GM10266 (cell line): ENCODE data around the gene KLHL22.

Experiments used
- DNase-seq: peaks from one replicate; pipeline ENCODE4 v3.0.0; 2012; ENCODE audit errors: extremely low spot score
- TF ChIP-seq, protein P1 (sequence below): IDR thresholded peaks from 2 replicates; pipeline ENCODE4 v1.5.1; 2012; ENCODE audit warnings: mild to moderate bottlenecking, low read depth; ENCODE audit not compliant: control insufficient read depth, insufficient read depth; ENCODE audit errors: missing control alignments

KLHL22 gene

DNA sequence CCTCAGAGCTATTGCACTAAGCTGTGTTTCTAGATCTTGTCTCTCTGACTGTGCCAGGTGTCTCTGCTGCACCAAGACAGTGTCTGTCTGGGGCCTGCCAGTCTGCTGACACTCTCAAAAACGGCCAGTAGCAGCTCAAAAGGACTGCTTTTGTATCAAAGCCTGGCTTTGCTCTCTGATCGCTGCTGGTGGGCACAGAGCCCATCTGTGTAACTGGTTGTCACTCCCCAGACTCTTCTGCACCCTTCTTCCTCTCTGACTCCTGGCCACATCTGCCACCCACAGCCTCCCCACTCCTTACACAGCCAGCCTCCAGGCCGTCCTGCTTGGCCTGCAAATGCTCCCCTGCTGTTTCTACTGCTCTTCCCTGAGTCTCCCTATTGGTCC is 38.3 kb upstream of the KLHL22 start:
- no peak for DNase-seq
- TF ChIP-seq, protein P1, sequence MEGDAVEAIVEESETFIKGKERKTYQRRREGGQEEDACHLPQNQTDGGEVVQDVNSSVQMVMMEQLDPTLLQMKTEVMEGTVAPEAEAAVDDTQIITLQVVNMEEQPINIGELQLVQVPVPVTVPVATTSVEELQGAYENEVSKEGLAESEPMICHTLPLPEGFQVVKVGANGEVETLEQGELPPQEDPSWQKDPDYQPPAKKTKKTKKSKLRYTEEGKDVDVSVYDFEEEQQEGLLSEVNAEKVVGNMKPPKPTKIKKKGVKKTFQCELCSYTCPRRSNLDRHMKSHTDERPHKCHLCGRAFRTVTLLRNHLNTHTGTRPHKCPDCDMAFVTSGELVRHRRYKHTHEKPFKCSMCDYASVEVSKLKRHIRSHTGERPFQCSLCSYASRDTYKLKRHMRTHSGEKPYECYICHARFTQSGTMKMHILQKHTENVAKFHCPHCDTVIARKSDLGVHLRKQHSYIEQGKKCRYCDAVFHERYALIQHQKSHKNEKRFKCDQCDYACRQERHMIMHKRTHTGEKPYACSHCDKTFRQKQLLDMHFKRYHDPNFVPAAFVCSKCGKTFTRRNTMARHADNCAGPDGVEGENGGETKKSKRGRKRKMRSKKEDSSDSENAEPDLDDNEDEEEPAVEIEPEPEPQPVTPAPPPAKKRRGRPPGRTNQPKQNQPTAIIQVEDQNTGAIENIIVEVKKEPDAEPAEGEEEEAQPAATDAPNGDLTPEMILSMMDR: no peak

DNA sequence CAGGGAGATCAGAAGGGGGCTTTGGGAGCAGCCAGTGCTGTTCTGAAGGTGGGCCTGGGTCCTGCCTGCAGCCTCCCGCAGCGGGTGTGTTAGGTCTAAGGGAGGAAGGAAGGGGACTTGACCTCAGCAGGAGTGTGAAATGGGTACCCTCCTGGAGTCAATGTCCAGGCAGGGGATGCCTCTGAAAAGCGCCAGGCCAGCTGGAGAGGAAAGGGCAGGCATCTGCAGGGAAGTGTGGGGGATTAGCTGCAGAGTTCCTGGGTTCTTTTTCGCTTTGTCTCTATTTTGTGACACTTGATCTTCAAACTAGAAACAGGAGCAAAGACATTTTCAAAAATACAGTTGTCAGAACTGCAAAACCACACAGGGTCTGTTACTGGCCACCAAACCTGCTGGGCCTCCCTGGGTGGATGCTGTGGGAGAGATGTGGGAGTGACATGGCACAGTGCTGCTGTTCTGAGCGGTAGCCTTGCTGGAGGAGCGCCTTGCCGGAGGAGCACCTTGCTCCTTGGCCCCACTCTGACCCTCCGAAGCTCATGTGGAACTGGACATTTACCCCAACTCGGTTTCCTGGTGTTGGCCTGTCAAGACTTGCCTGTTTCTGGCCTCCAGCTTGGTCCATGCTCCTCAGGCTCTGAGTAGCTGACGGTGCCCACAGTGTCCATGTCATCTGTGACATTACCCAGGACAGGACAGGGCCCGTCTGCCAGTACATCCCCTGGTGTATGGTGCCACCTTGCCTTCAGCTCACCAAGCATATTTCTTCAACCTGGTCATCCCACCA is 37.7 kb upstream of the KLHL22 start:
- TF ChIP-seq, protein P1: no peak
- DNase-seq: no peak

DNA sequence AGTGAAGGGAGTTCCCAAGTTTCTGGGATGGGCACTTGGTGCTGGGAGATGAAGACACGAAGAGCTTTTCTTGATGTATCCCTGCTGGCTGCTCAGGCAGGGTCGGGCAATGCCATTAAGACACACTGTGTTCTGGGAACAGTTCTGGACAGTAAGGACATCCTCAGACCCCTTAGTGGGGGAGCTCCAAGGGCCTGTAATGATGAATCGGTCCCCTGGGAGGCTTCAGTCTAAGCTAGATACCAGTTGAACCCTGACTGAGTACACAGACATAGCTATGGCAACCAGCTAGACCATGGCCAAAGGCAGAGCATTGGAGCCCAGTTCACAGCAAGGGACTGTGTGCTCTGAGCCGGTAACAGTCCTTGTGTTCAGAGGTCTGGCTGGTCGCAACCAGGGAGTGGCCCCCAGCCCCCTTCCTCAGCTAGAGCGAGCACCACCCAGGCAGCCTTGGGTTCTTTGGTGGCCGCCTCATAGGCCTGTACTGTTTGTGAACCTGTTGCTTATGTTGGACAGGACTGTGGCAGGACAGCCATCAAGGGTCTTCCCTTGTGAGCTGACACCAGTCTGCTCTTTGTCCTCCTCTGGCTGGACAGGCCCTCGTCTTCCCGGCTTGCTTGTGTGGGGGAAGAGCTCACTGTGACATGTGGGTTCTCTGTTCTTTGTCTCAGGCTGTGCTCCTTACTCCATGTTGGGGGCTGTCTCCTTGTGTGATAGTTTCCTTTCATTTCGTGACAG is 36.8 kb upstream of the KLHL22 start:
- DNase-seq: no peak
- TF ChIP-seq, protein P1: no peak

DNA sequence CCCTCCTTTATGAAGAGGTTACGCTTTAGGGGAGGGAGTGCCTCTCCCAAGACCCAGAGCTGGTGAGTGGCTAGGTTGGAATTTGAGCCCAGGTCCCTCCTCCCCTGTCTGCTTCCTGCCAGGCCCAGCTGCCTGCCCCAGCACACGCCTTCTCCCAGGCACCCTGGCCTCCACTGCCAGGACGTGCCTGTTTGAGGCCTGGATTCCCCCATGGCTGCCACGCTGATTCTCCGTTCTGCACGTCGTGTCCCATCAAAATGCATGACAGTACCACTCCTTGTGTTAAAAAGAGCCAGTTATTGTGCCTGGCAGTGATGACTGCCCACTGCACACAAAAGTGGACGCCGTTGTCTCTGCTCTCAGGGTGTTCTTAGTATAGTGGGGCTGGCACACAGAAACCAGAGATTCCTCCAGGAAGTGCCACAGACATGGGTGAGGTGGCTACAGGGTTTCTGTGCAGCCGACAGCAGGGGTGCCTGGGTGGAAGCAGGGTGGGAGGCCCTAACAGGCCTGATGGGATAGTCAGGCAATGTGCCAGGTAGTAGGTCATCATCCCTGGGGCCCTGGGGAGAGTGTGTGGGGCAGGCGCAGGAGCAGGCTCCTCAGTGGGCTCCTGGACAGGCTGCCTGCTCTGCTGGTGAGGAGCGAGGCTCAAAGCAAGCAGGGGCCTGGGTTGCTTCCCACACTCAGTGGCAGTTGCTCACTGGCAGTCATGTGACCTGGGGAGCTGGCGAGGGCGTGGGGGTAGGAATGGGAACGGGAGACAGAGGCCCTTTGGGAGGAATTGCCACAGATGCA is 36.0 kb upstream of the KLHL22 start:
- TF ChIP-seq, protein P1: no peak
- DNase-seq: no peak

DNA sequence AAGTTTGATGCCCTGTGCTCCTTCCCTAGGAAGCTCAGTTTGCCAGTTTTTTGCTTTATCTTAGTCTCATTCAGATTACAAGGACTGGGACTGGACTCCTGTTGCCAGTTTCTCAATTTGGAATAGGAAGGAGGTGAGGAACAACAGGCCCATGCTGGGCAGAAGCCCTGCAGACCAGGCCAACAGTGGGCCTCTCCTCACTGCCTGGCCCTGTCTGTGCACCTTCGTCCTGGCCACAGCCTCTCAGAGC is 35.5 kb upstream of the KLHL22 start:
- no peak for DNase-seq

DNA sequence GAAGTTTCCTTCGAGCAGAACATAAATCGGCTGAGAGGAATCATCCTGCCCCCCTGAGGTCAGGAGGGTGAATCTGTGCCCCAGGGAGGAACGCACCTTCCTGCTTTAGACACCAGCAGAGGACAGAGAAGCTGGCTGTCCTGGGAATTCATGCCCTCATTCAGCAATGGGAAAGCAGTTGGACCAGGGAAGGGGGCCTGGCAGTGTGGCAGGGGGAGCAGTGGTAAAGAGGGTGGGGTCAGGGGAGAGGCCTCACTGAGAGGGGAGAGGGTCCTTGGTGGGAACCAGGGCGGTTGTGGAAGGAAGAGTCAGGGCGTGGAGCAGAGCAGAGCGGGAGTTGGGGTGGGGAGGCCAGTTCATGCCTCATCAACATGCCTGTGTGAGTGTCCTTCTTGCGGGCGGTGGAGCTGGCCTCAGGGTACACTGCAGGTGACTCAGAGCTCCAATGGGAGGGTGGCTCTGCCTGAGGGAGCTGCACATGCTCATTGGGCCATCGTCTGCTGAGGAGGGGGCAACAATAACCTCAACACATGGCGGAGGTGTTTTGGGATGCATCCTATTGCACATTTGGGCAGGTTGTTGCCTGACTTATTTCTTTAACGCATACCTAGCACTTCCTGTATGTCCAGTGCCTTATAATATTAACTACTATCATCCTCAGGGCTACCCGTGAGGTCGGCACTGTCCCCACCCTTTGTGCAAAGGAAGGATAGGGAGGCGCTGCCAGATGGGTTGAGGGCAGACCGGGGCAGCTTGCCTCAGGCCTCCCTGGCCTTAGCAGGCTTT is 35.0 kb upstream of the KLHL22 start:
- no peak for DNase-seq
- TF ChIP-seq, protein P1: no peak

More for the DNA sequence above, 35.5 kb upstream of the KLHL22 start:
- TF ChIP-seq, protein P1: no peak
